Astrocyte (in vitro differentiated cells and primary cell): ENCODE results near the gene PGC.

Experiments
- CTCF ChIP-seq: IDR thresholded peaks from 2 replicates; pipeline ENCODE4 v1.5.1; 2011; ENCODE audit warnings: low read depth, mild to moderate bottlenecking, inconsistent platforms, low read length, moderate library complexity; ENCODE audit not compliant: insufficient read depth
- EZH2 ChIP-seq: IDR thresholded peaks from 2 replicates; pipeline ENCODE4 v1.6.1; 2012; ENCODE audit warnings: mild to moderate bottlenecking, low read length, inconsistent platforms; ENCODE audit not compliant: insufficient read depth

DNA sequence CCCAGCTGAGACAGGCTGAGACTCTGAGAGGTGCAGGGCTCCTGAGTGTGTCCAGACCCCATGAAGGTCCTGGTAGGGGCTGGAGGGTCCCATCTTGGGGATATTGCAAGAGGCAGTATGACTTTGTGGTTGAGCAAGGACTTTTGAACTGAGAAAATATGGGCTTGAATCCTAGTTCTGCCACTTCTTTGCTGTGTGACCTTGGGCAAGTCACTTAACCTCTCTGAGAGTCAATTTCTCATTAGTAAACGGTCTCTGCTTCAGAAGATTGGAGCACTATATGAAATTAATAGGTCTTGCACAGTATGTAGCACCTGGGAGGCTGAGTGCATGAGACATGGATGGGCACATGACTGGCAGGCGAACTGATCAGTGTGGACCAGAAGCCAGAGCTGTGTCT is 54.5 kb downstream of the PGC start:
- TF ChIP-seq EZH2 = no peak
- TF ChIP-seq CTCF = no peak
